K562 (cell line): ENCODE data around the gene MATR3. TPM values are rescaled to one million over a fixed set of nuclear protein-coding genes. Genes with fewer than 3 reads are reported as not detected.
A peak's percentile ranks its signal among the peaks of the same experiment; 100 is the strongest.

Experiments
- ARHGAP35 ChIP-seq: fragments of 450-650 bp; IDR thresholded peaks from 2 replicates; pipeline ENCODE4 v1.6.1; 2018; ENCODE audit not compliant: partially characterized antibody
- E2F4 ChIP-seq: sonication (generic); formaldehyde crosslinking; IDR thresholded peaks from 2 replicates; pipeline ENCODE4 v1.8.0; 2022; ENCODE audit warnings: mild to moderate bottlenecking, low read depth, missing genetic modification reagents
- ELK3 ChIP-seq: fragments of 450-650 bp; formaldehyde crosslinking; IDR thresholded peaks from 2 replicates; pipeline ENCODE4 v1.4.0; 2020; ENCODE audit warnings: mild to moderate bottlenecking
- EP300 ChIP-seq: IDR thresholded peaks from 2 replicates; pipeline ENCODE4 v1.6.1; 2012; ENCODE audit warnings: low read length, improper control_type of control experiment
- ERF ChIP-seq: fragments of 450-650 bp; formaldehyde crosslinking; IDR thresholded peaks from 2 replicates; pipeline ENCODE4 v1.4.0; 2020; ENCODE audit warnings: mild to moderate bottlenecking, mixed read lengths
- FOXO4 ChIP-seq: fragments of 450-650 bp; formaldehyde crosslinking; IDR thresholded peaks from 2 replicates; pipeline ENCODE4 v1.4.0; 2020; ENCODE audit warnings: mild to moderate bottlenecking, moderate library complexity
- IRF2 ChIP-seq: sonication (generic); formaldehyde crosslinking; IDR thresholded peaks from 2 replicates; pipeline ENCODE4 v1.8.1; 2022; ENCODE audit warnings: mild to moderate bottlenecking, missing genetic modification reagents
- KLF10 ChIP-seq: fragments of 250-450 bp; sonication (Bioruptor Pico); IDR thresholded peaks from 2 replicates; pipeline ENCODE4 v1.6.1; 2021; ENCODE audit warnings: matching md5 sums
- L3MBTL2 ChIP-seq: fragments of 450-650 bp; IDR thresholded peaks from 2 replicates; pipeline ENCODE4 v1.6.1; 2016; ENCODE audit warnings: mild to moderate bottlenecking, moderate library complexity
- NFE2 ChIP-seq: IDR thresholded peaks from 2 replicates; pipeline ENCODE4 v1.6.1; 2014; ENCODE audit warnings: antibody characterized with exemption, low read depth
- SETDB1 ChIP-seq: IDR thresholded peaks from one replicate; pipeline ENCODE4 v1.6.1; 2012; ENCODE audit warnings: low read length, control low read depth, inconsistent platforms
- SMAD1 ChIP-seq: fragments of 150-350 bp; IDR thresholded peaks from 2 replicates; pipeline ENCODE4 v1.6.1; 2014; ENCODE audit warnings: low read length, low read depth; ENCODE audit not compliant: partially characterized antibody
- TFAM ChIP-seq: fragments of 250-450 bp; sonication (Bioruptor Pico); conservative IDR thresholded peaks from 2 replicates; pipeline ENCODE4 v1.5.0; 2021; ENCODE audit warnings: mild to moderate bottlenecking, moderate library complexity
- U2AF1 ChIP-seq: fragments of 200-400 bp; formaldehyde crosslinking; optimal IDR thresholded peaks from 2 replicates; pipeline ENCODE3; 2017; ENCODE audit warnings: mild to moderate bottlenecking, low read depth, low read length, moderate library complexity
- ZBTB34 ChIP-seq: fragments of 250-450 bp; sonication (Bioruptor Pico); IDR thresholded peaks from 2 replicates; pipeline ENCODE4 v1.8.0; 2021; ENCODE audit warnings: mild to moderate bottlenecking, moderate library complexity
- ZNF354B ChIP-seq: fragments of 250-450 bp; sonication (Bioruptor Pico); IDR thresholded peaks from 2 replicates; pipeline ENCODE4 v1.4.0; 2020
- ZNF41 ChIP-seq: fragments of 250-450 bp; sonication (Bioruptor Pico); conservative IDR thresholded peaks from 2 replicates; pipeline ENCODE4 v1.4.0; 2020; ENCODE audit warnings: mild to moderate bottlenecking
- ZNF586 ChIP-seq: fragments of 450-650 bp; formaldehyde crosslinking; conservative IDR thresholded peaks from 2 replicates; pipeline ENCODE4 v1.4.0; 2020; ENCODE audit warnings: mild to moderate bottlenecking, moderate library complexity
- ZNF592 ChIP-seq: fragments of 450-650 bp; IDR thresholded peaks from 2 replicates; pipeline ENCODE4 v1.6.1; 2017; ENCODE audit warnings: antibody characterized with exemption, mild to moderate bottlenecking
- polyA plus RNA-seq, 8 experiments: library from polyadenylated mRNA; depleted of rRNA in 4 of 8; stranded (reverse) in 5 of 8; unstranded in 3 of 8; fragments of >200 nt; fragmentation: Nextera tagmentation in 2 of 8; fragmentation: Illumina TruSeq in 1 of 8; extraction: Ambion mirVana in 2 of 8; extraction: Trizol in 1 of 8; gene quantifications; 2 replicates each; pipeline versions ENCODE4 v1.2.1 to v1.2.3, GENCODE V29; 2011 to 2014; ENCODE audit warnings: inconsistent platforms in 1 of 8, missing spikeins in 1 of 8
- total RNA-seq, 7 experiments: library from RNA; depleted of rRNA in 6 of 7; stranded (reverse); fragments of >200 nt in 6 of 7; fragmentation: Illumina TruSeq in 2 of 7; extraction: Trizol in 2 of 7; gene quantifications; 2 replicates each; pipeline versions ENCODE4 v1.2.1 to v1.2.3, GENCODE V29; 2011 to 2021; ENCODE audit warnings: low replicate concordance in 1 of 7

Gene MATR3
- total and polyA plus RNA-seq, 9 of the 15 experiments (the other 6 are each of a cell fraction or from before 2014, with no cell fraction given), result 150 to 425 (median 263) TPM

- TF ChIP-seq SMAD1, result peak; percentile 89
- TF ChIP-seq ZBTB34 (CRISPR knock-in tag), result no peak
- TF ChIP-seq ZNF586, result no peak
- TF ChIP-seq IRF2 (CRISPR knock-in tag), result no peak
- TF ChIP-seq ARHGAP35, result peak; percentile 93
- TF ChIP-seq ERF (CRISPR knock-in tag), result no peak
- TF ChIP-seq NFE2, result no peak
- TF ChIP-seq ELK3 (CRISPR knock-in tag), result no peak
- no peak for TF ChIP-seq TFAM (CRISPR knock-in tag)
- 0 out of 2 replicates have a peak, but pooled peaks have one; percentile 2 for TF ChIP-seq ZNF41 (CRISPR knock-in tag)
- TF ChIP-seq L3MBTL2, result peak; percentile 78
- TF ChIP-seq SETDB1, result no peak
- no peak for TF ChIP-seq ZNF592
- TF ChIP-seq KLF10 (CRISPR knock-in tag), result no peak
- no peak for TF ChIP-seq FOXO4
- no peak for TF ChIP-seq U2AF1
- no peak; the same call in 1 of the 2 replicates for TF ChIP-seq EP300
- peak; percentile 87 for TF ChIP-seq E2F4 (CRISPR knock-in tag)
- TF ChIP-seq ZNF354B (CRISPR knock-in tag), result no peak
Measured at GRCh38 chr5:139293507-139294373, at the start of gene MATR3 (continued).
